Stomach (tissue), 9 donors: ENCODE measurements around the gene G6PC3. TPM values are rescaled to one million over a fixed set of nuclear protein-coding genes. Genes with fewer than 3 reads are reported as not detected.

Experiments used
- DNase-seq, 2 donors: peaks; one replicate each; pipeline versions ENCODE4 v3.0.0 to v3.0.0-alpha.2; 2013 to 2019
- H3K27ac ChIP-seq, 5 donors: fragments of 200-600 bp in 4 of 5; sonication (generic) in 4 of 5; one replicate each; pipeline ENCODE4 v1.5.1; 2013 to 2019; ENCODE audit warnings: mild to moderate bottlenecking in 1 of 5, moderate library complexity in 1 of 5
- H3K27me3 ChIP-seq, 3 donors: fragments of 200-600 bp; sonication (generic); one replicate each; pipeline ENCODE4 v1.5.1; 2017 to 2019; ENCODE audit warnings: mixed run types in 1 of 3
- H3K36me3 ChIP-seq, 4 donors: fragments of 200-600 bp; sonication (generic); 1 replicate in 3 of 4; 2 replicates in 1 of 4; pipeline ENCODE4 v1.5.1; 2016 to 2019
- H3K4me1 ChIP-seq, 4 donors: fragments of 200-600 bp; sonication (generic); one replicate each; pipeline ENCODE4 v1.5.1; 2016 to 2019
- H3K4me3 ChIP-seq, 4 donors: fragments of 200-600 bp; sonication (generic) in 3 of 4; one replicate each; pipeline ENCODE4 v1.5.1; 2016 to 2019; ENCODE audit warnings: mild to moderate bottlenecking in 1 of 4
- H3K9me3 ChIP-seq, 4 donors: fragments of 200-600 bp; sonication (generic); one replicate each; pipeline ENCODE4 v1.5.1; 2016 to 2019
- EP300 ChIP-seq: sonication (generic); formaldehyde crosslinking; IDR thresholded peaks from one replicate; pipeline ENCODE4 v1.6.1; 2017; ENCODE audit warnings: antibody characterized with exemption
- POLR2A ChIP-seq, 4 donors: fragments of 450-650 bp; IDR thresholded peaks; one replicate each; pipeline ENCODE4 v1.6.1; 2016; ENCODE audit warnings: antibody characterized with exemption in 4 of 4, control low read depth in 2 of 4, mild to moderate bottlenecking in 1 of 4, moderate library complexity in 1 of 4
- POLR2AphosphoS5 ChIP-seq, 3 donors: sonication (generic); formaldehyde crosslinking; IDR thresholded peaks; one replicate each; pipeline ENCODE4 v1.6.1; 2016; ENCODE audit warnings: antibody characterized with exemption in 3 of 3
- WGBS, 5 donors: extraction: QIAGEN DNeasy Blood & Tissue Kit in 3 of 5; methylation state at CpG; one replicate each; pipeline versions ENCODE4 v1.1.5 to v1.1.7; 2013 to 2018; 5-methylcytosine and 5-hydroxymethylcytosine counted together
- intact Hi-C: fragments of 100-400 bp; cut with DNase I; formaldehyde crosslinking; loops from one replicate; pipeline ENCODE4 v1.15.1; 2023; ENCODE audit warnings: low total_unique reads
- polyA plus RNA-seq, 3 donors: library from polyadenylated mRNA; stranded (reverse); fragments of 200-250 nt; gene quantifications; one replicate each; pipeline ENCODE4 v1.2.3, GENCODE V29; 2013
- total RNA-seq, 5 donors: library from RNA; depleted of rRNA; stranded (reverse); fragments of >200 nt; gene quantifications; one replicate each; pipeline versions ENCODE4 v1.1.0 to v1.2.3, GENCODE V29; 2014 to 2016
- TF ChIP-seq, protein P1 (sequence below), 7 experiments: fragments of 450-650 bp in 4 of 7; fragments of 200-600 bp in 3 of 7; sonication (generic) in 3 of 7; IDR thresholded peaks; one replicate each; pipeline ENCODE4 v1.5.1; 2016 to 2019; ENCODE audit warnings: antibody characterized with exemption in 7 of 7, control low read depth in 2 of 7, mild to moderate bottlenecking in 1 of 7
- donor health status: healthy with polysubstance abuse.
- donor health status: Bipolar disorder and iron deficiency.
- donor health status: healthy.

G6PC3 gene
- total and polyA plus RNA-seq, 8 donors = 10.5 to 132 (median 39.4) TPM

DNA sequence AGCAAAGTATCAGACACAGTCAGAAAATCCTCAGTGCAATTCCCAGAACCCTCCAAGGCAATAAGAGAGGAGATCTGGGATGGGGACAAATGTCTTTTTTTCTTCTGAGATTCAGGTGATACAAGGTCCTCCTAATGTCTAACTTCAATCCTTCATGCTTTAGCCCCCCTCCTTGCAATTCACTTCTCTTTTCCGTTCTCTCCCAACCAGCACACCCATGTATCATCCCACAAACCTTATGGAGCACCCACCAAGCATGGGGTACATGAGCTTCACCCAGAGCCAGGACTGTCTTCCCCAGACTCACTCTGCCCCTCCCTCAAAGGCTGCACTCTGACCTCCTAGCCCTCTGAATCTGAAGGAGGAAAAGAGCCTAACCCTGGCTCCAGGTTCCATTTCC lies 42.8 kb downstream of the G6PC3 start:
- Histone ChIP-seq H3K27me3 (no peaks in the 10 kb centered on the region), H3K27ac (peak overlapping the region in 2 of 5 donors; percentile 27 to 93), H3K36me3 (peaks cover 3 to 44% (median 39%) of the 10 kb centered on the region in 4 donors), H3K4me1 (peaks cover 47 to 93% (median 72%) of the 10 kb centered on the region in 4 donors), H3K4me3 (no peak overlapping the region), H3K9me3 (no peaks in the 10 kb centered on the region)
- WGBS, 5 donors = 76 to 100% (median 91%) methylated on average over 1 of the region's 1 CpG
- intact Hi-C loops = loop anchor here (5.0 kb wide), 1 partner anchor 41 kb away; the partner anchor contains the start of gene G6PC3
- no peak for DNase-seq
- no peak for TF ChIP-seq POLR2AphosphoS5 (IDR thresholded peaks at IDR 0.05)
- TF ChIP-seq POLR2A (IDR thresholded peaks at IDR 0.05) = no peak
- TF ChIP-seq, protein P1, sequence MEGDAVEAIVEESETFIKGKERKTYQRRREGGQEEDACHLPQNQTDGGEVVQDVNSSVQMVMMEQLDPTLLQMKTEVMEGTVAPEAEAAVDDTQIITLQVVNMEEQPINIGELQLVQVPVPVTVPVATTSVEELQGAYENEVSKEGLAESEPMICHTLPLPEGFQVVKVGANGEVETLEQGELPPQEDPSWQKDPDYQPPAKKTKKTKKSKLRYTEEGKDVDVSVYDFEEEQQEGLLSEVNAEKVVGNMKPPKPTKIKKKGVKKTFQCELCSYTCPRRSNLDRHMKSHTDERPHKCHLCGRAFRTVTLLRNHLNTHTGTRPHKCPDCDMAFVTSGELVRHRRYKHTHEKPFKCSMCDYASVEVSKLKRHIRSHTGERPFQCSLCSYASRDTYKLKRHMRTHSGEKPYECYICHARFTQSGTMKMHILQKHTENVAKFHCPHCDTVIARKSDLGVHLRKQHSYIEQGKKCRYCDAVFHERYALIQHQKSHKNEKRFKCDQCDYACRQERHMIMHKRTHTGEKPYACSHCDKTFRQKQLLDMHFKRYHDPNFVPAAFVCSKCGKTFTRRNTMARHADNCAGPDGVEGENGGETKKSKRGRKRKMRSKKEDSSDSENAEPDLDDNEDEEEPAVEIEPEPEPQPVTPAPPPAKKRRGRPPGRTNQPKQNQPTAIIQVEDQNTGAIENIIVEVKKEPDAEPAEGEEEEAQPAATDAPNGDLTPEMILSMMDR (IDR thresholded peaks at IDR 0.05) = no peak
- TF ChIP-seq EP300 = no peak

DNA sequence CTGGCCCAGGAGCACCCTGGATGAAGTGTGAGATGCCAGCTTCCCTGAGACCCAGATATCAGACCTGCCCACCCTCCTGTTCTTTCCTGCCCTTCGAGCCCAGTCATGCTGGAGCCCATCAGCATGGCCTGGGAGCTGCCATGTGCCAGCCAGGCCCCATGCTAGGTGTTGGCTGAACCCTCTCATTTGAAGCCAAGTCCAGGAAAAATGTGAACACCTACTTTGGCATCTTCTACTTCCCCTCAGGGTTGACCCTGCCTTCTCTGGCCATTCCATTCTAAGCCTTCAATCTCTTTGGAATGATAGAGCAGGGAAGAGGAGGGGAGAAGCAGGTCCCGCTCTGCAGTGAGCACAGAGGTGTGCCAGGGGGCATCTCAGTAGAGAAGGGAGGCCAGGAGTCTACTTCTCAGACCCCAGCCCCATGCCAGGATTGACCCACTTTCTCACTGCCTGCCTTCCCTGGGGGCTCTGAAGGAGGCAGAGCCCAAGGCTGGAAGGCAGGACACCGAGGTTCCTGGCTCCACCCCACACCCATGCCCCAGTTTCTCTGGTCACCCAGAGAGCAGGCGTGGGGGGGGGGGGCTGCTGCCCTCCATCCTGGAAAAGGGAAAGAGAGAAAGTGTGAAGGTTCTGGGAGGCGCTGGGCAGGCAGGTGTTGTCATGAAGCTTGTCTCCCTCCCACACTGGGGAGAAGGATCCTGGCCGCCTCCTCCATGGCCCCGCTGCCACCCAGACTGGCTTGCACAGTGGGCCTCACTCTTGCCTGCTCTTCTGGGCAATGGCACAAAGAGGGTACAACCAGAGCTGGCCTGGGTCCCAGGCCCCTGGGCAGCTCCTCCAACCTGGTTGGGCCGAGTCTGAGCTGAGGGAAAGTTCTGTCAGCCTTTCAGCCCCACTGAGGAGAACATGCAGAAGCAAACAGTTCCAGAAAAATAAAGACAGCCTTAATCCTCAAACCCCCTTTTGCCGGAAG lies 43.6 kb downstream of the G6PC3 start:
- no peak for TF ChIP-seq POLR2A (IDR thresholded peaks at IDR 0.05)
- H3K27ac ChIP-seq = peak overlapping the region in 2 of 5 donors; percentile 21 to 93

GRCh38 chr17:44115585-44116415 lies 45.3 kb downstream of the G6PC3 start:
- H3K27ac ChIP-seq = peak overlapping the region in 1 of 5 donors; percentile 93
- peaks cover 3 to 44% (median 39%) of the 10 kb centered on the region in 4 donors for H3K36me3 ChIP-seq
- intact Hi-C loops = no loop called here
- no peaks in the 10 kb centered on the region for H3K9me3 ChIP-seq
- H3K4me1 ChIP-seq = peaks cover 30 to 93% (median 70%) of the 10 kb centered on the region in 4 donors
- H3K27me3 ChIP-seq = no peaks in the 10 kb centered on the region
- 30 to 64% (median 58%) methylated on average over 8 to 11 of the region's 11 CpGs for WGBS, 5 donors
- TF ChIP-seq, protein P1 (IDR thresholded peaks at IDR 0.05) = peak in 5 of 7 experiments; percentile 51 to 74 (median 58)
- TF ChIP-seq POLR2A (IDR thresholded peaks at IDR 0.05) = no peak
- peak in 1 of 2 donors; percentile 62 for DNase-seq
- H3K4me3 ChIP-seq = no peak overlapping the region

More for the DNA sequence above, 43.6 kb downstream of the G6PC3 start:
- Histone ChIP-seq H3K4me1 (peaks cover 47 to 93% (median 71%) of the 10 kb centered on the region in 4 donors), H3K36me3 (peaks cover 3 to 44% (median 39%) of the 10 kb centered on the region in 4 donors), H3K9me3 (no peaks in the 10 kb centered on the region), H3K4me3 (no peak overlapping the region), H3K27me3 (no peaks in the 10 kb centered on the region)
- no peak for DNase-seq
- intact Hi-C loops = loop anchor here (5.0 kb wide), 1 partner anchor 42 kb away; the partner anchor contains the start of gene G6PC3
- 69 to 89% (median 85%) methylated on average over 6 to 9 of the region's 9 CpGs for WGBS, 5 donors

DNA sequence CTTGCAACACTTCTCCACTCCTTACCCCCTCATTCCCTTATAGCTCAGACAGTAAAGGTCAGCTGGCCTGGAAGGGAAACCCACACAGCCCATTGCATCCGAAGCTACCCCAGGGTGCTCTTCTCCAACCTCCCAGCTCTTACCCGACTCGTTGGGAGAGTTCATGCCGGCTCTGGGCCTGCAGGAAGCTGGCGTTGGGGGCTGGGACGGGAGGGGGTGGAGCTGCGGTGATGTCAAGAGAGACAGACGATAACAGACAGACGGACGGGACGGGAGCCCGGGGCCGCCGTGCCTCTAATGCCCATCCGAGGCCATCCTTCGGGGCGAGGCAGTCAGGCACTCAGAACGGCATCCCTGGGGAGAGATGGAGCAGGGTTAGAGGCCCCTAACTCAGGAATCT lies 46.8 kb downstream of the G6PC3 start:
- Histone ChIP-seq H3K9me3 (no peaks in the 10 kb centered on the region), H3K36me3 (peaks cover 3 to 44% (median 39%) of the 10 kb centered on the region in 4 donors), H3K4me3 (no peak overlapping the region), H3K4me1 (peaks cover 25 to 94% (median 70%) of the 10 kb centered on the region in 4 donors), H3K27ac (no peak overlapping the region), H3K27me3 (no peaks in the 10 kb centered on the region)
- 72 to 83% (median 80%) methylated on average over 18 of the region's 18 CpGs for WGBS, 5 donors
- TF ChIP-seq EP300 = no peak
- no peak for TF ChIP-seq POLR2A (IDR thresholded peaks at IDR 0.05)
- TF ChIP-seq, protein P1 (IDR thresholded peaks at IDR 0.05) = no peak
- no peak for TF ChIP-seq POLR2AphosphoS5 (IDR thresholded peaks at IDR 0.05)
- intact Hi-C loops = no loop called here
- DNase-seq = no peak
